Thyroid gland (tissue), 4 donors: ENCODE data around the gene ELOVL3.

Source experiments
- CTCF ChIP-seq, 6 experiments: fragments of 200-600 bp in 3 of 6; fragments of 450-650 bp in 3 of 6; sonication (generic) in 3 of 6; IDR thresholded peaks; one replicate each; pipeline ENCODE4 v1.5.1; 2016 to 2019; ENCODE audit warnings: antibody characterized with exemption in 6 of 6, mild to moderate bottlenecking in 2 of 6, inconsistent platforms in 1 of 6, moderate library complexity in 1 of 6
- POLR2A ChIP-seq, 2 donors: fragments of 450-650 bp; IDR thresholded peaks; one replicate each; pipeline ENCODE4 v1.6.1; 2017; ENCODE audit warnings: antibody characterized with exemption in 2 of 2, mild to moderate bottlenecking in 2 of 2, moderate library complexity in 1 of 2

DNA sequence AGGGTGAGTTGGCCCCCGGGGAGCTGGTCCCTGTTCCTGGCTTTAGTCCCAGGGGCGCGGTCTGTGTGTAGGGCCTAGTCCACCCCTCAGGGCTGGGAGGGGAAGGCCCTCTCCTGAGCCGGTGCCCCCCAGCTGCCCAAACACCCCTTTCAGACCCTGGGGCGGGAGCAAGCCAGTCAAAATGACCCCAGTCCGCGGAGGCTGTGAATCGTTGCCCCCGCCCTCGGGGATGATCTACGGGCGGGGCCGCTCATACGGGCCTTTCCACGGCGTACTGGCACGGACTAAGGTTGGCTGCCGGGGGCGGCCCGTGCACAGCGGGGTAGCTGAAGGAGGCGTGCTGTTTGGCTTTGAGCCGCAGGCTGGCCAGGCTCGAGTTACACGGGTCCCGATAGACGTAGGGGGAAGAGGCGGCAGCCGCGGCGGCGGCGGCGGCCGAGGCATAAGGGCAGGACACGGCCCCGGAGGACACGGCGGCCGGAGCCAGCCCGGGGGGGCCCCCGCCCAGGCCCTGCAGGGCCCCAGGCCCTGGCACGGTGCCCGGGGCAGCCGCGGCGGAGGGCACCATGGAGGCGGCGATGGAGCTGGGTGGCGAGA is 4.3 kb downstream of the ELOVL3 start:
- no peak for TF ChIP-seq CTCF (IDR thresholded peaks at IDR 0.05)
- TF ChIP-seq POLR2A (IDR thresholded peaks at IDR 0.05): no peak
